Stimulated activated CD4-positive, alpha-beta T cell treated with anti-CD3 and anti-CD28 coated beads, Interleukin-1b, Interleukin-23, amount 100 ng/mL, for 1 hour (primary cell): ENCODE results near the gene CIAO2B.
"Not testable (repeated sequence)": the region's sequence is repeated elsewhere in the genome, so short reads cannot be mapped to it uniquely, and the experiment has no call there.

ENCODE experiments used
- DNase-seq, 2 donors: peaks; one replicate each; pipeline ENCODE4 v3.0.0-alpha.2; 2020; ENCODE audit warnings: low read depth in 2 of 2

CIAO2B gene

GRCh38 chr16:66934138-66934838 is at the start of gene CIAO2B:
CIAO2B (minus strand) TSS chr16:66934402; CDS start chr16:66934364, 38 bp downstream.
- peak; percentile 69 to 85 for DNase-seq

- DNase-seq = no peak
These were observed 48.8 kb upstream of the CIAO2B start for GRCh38 chr16:66983033-66983432.

GRCh38 chr16:66979011-66979717 is 45.0 kb upstream of the CIAO2B start:
- DNase-seq = no peak

GRCh38 chr16:66977341-66978113 is 43.3 kb upstream of the CIAO2B start:
- peak; percentile 74 to 92 for DNase-seq

- no peak for DNase-seq
These were observed 42.5 kb upstream of the CIAO2B start for GRCh38 chr16:66976746-66977145.

- no peak for DNase-seq
These were observed 41.2 kb upstream of the CIAO2B start for GRCh38 chr16:66975302-66975893.

GRCh38 chr16:66974932-66975246 is 40.7 kb upstream of the CIAO2B start:
- DNase-seq = not testable (repeated sequence)

GRCh38 chr16:66974156-66974931 is 40.1 kb upstream of the CIAO2B start:
- DNase-seq = not testable (repeated sequence)

- no peak for DNase-seq
These were observed 39.5 kb upstream of the CIAO2B start for GRCh38 chr16:66973716-66974115.

GRCh38 chr16:66972983-66973382 is 38.8 kb upstream of the CIAO2B start:
- DNase-seq = no peak

GRCh38 chr16:66970775-66971720 is 36.8 kb upstream of the CIAO2B start:
- no peak for DNase-seq

GRCh38 chr16:66968847-66969246 is 34.6 kb upstream of the CIAO2B start:
- no peak for DNase-seq

- DNase-seq = no peak
These were observed 29.8 kb upstream of the CIAO2B start for GRCh38 chr16:66964049-66964448.

GRCh38 chr16:66961914-66962313 is 27.7 kb upstream of the CIAO2B start:
- no peak for DNase-seq

- no peak for DNase-seq
These were observed 27.0 kb upstream of the CIAO2B start, which contains the start of gene CES3 for GRCh38 chr16:66961065-66961744. CES3 (plus strand) TSS chr16:66961266; CDS start chr16:66961308, 42 bp downstream.

- DNase-seq = no peak
These were observed 26.1 kb upstream of the CIAO2B start for GRCh38 chr16:66960270-66960669.

- no peak for DNase-seq
These were observed 25.5 kb upstream of the CIAO2B start for GRCh38 chr16:66959704-66960161.

- no peak for DNase-seq
These were observed 24.9 kb upstream of the CIAO2B start for GRCh38 chr16:66958857-66959703.

- DNase-seq = not testable (repeated sequence)
These were observed 21.9 kb upstream of the CIAO2B start for GRCh38 chr16:66956154-66956457.
